ENCODE measurements around the gene LNPEP. TPM values are rescaled to one million over a fixed set of nuclear protein-coding genes. Genes with fewer than 3 reads are reported as not detected.

LNPEP gene
- total RNA-seq, 1 donor from 2014 or later, result 56.8 TPM

- Histone ChIP-seq H3K9me3 (replicated peaks) (peaks cover 34% of the 10 kb centered on the region), H3K27me3 (ENCODE audit: low read depth) (no peaks in the 10 kb centered on the region), H3K27ac (replicated peaks) (no peak overlapping the region), H3K36me3 (no peaks in the 10 kb centered on the region), H3K4me1 (no peaks in the 10 kb centered on the region), H3K4me3 (no peak overlapping the region)
- TF ChIP-seq, protein P1, sequence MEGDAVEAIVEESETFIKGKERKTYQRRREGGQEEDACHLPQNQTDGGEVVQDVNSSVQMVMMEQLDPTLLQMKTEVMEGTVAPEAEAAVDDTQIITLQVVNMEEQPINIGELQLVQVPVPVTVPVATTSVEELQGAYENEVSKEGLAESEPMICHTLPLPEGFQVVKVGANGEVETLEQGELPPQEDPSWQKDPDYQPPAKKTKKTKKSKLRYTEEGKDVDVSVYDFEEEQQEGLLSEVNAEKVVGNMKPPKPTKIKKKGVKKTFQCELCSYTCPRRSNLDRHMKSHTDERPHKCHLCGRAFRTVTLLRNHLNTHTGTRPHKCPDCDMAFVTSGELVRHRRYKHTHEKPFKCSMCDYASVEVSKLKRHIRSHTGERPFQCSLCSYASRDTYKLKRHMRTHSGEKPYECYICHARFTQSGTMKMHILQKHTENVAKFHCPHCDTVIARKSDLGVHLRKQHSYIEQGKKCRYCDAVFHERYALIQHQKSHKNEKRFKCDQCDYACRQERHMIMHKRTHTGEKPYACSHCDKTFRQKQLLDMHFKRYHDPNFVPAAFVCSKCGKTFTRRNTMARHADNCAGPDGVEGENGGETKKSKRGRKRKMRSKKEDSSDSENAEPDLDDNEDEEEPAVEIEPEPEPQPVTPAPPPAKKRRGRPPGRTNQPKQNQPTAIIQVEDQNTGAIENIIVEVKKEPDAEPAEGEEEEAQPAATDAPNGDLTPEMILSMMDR (IDR thresholded peaks at IDR 0.05; ENCODE audit: borderline replicate concordance), result no peak
- no peak for DNase-seq
- intact Hi-C loops (cut with micrococcal nuclease), result no loop called here
These were observed 120.4 kb downstream of the LNPEP start for GRCh38 chr5:97056263-97056662.

DNA sequence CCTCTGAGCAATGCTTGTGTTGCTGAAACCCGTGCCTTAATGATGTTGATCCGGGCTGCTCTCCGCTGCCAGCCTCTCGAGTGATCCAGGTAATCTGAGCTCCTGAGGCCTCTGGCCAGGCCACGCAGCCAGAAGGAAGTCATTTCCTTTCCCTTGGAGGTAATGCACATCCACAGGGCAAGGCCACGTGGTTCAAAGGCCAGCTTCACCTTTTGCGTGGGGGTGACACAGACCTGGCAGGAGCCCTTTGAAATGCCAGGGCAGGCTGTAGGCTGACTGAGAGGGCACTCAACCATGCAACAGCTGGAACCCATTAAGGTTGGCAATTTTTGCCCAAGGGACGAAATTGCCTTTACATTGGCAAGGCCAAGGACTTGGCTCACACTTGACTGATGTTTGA is 126.2 kb downstream of the LNPEP start:
- DNase-seq, result no peak
- Histone ChIP-seq H3K27ac (replicated peaks) (no peak overlapping the region), H3K4me1 (peaks cover 1% of the 10 kb centered on the region), H3K27me3 (ENCODE audit: low read depth) (no peaks in the 10 kb centered on the region), H3K4me3 (no peak overlapping the region), H3K36me3 (no peaks in the 10 kb centered on the region), H3K9me3 (replicated peaks) (peaks cover 27% of the 10 kb centered on the region)
- intact Hi-C loops (cut with micrococcal nuclease), result no loop called here
- TF ChIP-seq, protein P1 (IDR thresholded peaks at IDR 0.05; ENCODE audit: borderline replicate concordance), result no peak

- no peak overlapping the region for H3K27ac ChIP-seq (replicated peaks)
These were observed 127.4 kb downstream of the LNPEP start for GRCh38 chr5:97063251-97063650.

GRCh38 chr5:97065475-97065874 is 129.6 kb downstream of the LNPEP start:
- intact Hi-C loops (cut with micrococcal nuclease), result no loop called here
- TF ChIP-seq, protein P1 (IDR thresholded peaks at IDR 0.05; ENCODE audit: borderline replicate concordance), result no peak
- H3K36me3 ChIP-seq, result no peaks in the 10 kb centered on the region
- no peak overlapping the region for H3K27ac ChIP-seq (replicated peaks)
- no peak overlapping the region for H3K4me3 ChIP-seq
- no peaks in the 10 kb centered on the region for H3K27me3 ChIP-seq (ENCODE audit: low read depth)
- no peak for DNase-seq
- peaks cover 5% of the 10 kb centered on the region for H3K4me1 ChIP-seq
- H3K9me3 ChIP-seq (replicated peaks), result peaks cover 2% of the 10 kb centered on the region

More at GRCh38 chr5:97063251-97063650, 127.4 kb downstream of the LNPEP start:
- TF ChIP-seq, protein P1 (IDR thresholded peaks at IDR 0.05; ENCODE audit: borderline replicate concordance), result no peak
- Histone ChIP-seq H3K4me1 (peaks cover 5% of the 10 kb centered on the region), H3K36me3 (no peaks in the 10 kb centered on the region), H3K9me3 (replicated peaks) (peaks cover 20% of the 10 kb centered on the region), H3K27me3 (ENCODE audit: low read depth) (no peaks in the 10 kb centered on the region), H3K4me3 (no peak overlapping the region)
- intact Hi-C loops (cut with micrococcal nuclease), result no loop called here
- no peak for DNase-seq

DNA sequence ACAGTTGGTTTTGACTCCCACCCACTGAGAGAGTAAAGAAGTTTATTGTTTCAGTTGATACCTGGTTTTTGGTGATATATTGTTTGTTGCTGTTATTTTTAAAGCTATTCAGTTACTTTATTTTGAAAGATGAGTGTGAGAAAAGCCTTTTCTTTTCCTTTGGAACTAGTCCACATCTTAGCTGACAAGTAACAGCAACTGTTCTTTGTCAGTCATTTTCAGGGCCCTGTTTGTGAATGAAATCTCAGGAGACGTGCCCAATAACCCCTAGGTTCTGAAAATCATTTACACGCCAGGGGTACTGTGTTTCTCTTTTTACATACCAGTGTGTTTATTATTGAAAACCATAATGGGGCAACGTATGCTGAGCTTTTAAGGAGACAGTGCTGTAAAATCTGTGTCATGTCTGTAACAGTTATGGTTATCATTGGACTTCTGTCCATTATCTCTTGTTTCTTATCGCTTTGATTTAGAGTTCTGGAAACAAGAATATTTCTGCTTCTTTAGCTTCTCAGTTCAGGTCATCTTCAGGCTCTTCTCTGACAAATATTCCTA is 131.5 kb downstream of the LNPEP start:
- no peak overlapping the region for H3K4me3 ChIP-seq
- H3K36me3 ChIP-seq, result no peaks in the 10 kb centered on the region
- H3K4me1 ChIP-seq, result peaks cover 5% of the 10 kb centered on the region
- intact Hi-C loops (cut with micrococcal nuclease), result no loop called here
- H3K27me3 ChIP-seq (ENCODE audit: low read depth), result no peaks in the 10 kb centered on the region
- TF ChIP-seq, protein P1 (IDR thresholded peaks at IDR 0.05; ENCODE audit: borderline replicate concordance), result no peak
- H3K9me3 ChIP-seq (replicated peaks), result no peaks in the 10 kb centered on the region
- DNase-seq, result no peak
- no peak overlapping the region for H3K27ac ChIP-seq (replicated peaks)

Data from left ventricle myocardium inferior (tissue), 1 donor.